Stimulated activated CD4-positive, alpha-beta T cell treated with anti-CD3 and anti-CD28 coated beads, Interleukin-12 subunit alpha, Interleukin-12 subunit beta, amount 100 ng/mL, for 4 hours (primary cell): Measurements from ENCODE around the gene DCHS2.

Source experiments
- DNase-seq: peaks from one replicate; pipeline ENCODE4 v3.0.0-alpha.2; 2020

Gene DCHS2

GRCh38 chr4:154368060-154368459 lies 123.5 kb downstream of the DCHS2 start:
- DNase-seq: no peak

- DNase-seq: no peak
Observed at GRCh38 chr4:154367659-154368058, 123.9 kb downstream of the DCHS2 start.

GRCh38 chr4:154366956-154367355 lies 124.6 kb downstream of the DCHS2 start:
- no peak for DNase-seq

- DNase-seq: no peak
Observed at GRCh38 chr4:154364066-154364845, 127.3 kb downstream of the DCHS2 start.

GRCh38 chr4:154361450-154361849 lies 130.1 kb downstream of the DCHS2 start:
- DNase-seq: no peak

- no peak for DNase-seq
Observed at GRCh38 chr4:154360491-154360890, 131.1 kb downstream of the DCHS2 start.

GRCh38 chr4:154354883-154355282 lies 136.7 kb downstream of the DCHS2 start:
- DNase-seq: no peak

GRCh38 chr4:154349829-154350228 lies 141.8 kb downstream of the DCHS2 start:
- DNase-seq: no peak

- DNase-seq: no peak
Observed at GRCh38 chr4:154348657-154349056, 142.9 kb downstream of the DCHS2 start.

GRCh38 chr4:154345359-154345758 lies 146.2 kb downstream of the DCHS2 start:
- no peak for DNase-seq

- DNase-seq: no peak
Observed at GRCh38 chr4:154344686-154345085, 146.9 kb downstream of the DCHS2 start.

- no peak for DNase-seq
Observed at GRCh38 chr4:154343651-154344050, 147.9 kb downstream of the DCHS2 start.

- DNase-seq: no peak
Observed at GRCh38 chr4:154341448-154341847, 150.2 kb downstream of the DCHS2 start.

GRCh38 chr4:154335588-154335987 lies 156.0 kb downstream of the DCHS2 start:
- no peak for DNase-seq

GRCh38 chr4:154332681-154333421 lies 158.7 kb downstream of the DCHS2 start:
- DNase-seq: peak; percentile 36

GRCh38 chr4:154329939-154330338 lies 161.7 kb downstream of the DCHS2 start:
- DNase-seq: no peak

- DNase-seq: no peak
Observed at GRCh38 chr4:154329268-154329868, 162.2 kb downstream of the DCHS2 start.

- no peak for DNase-seq
Observed at GRCh38 chr4:154328030-154328429, 163.6 kb downstream of the DCHS2 start.

GRCh38 chr4:154320521-154320920 lies 171.1 kb downstream of the DCHS2 start:
- no peak for DNase-seq

GRCh38 chr4:154319736-154320135 lies 171.9 kb downstream of the DCHS2 start:
- no peak for DNase-seq

GRCh38 chr4:154317201-154317999 lies 174.2 kb downstream of the DCHS2 start:
- no peak for DNase-seq

GRCh38 chr4:154315741-154316140 lies 175.9 kb downstream of the DCHS2 start:
- DNase-seq: no peak

- no peak for DNase-seq
Observed at GRCh38 chr4:154314248-154314647, 177.4 kb downstream of the DCHS2 start.
